ENCODE results near the gene ARHGEF26.

The ARHGEF26 gene

DNA sequence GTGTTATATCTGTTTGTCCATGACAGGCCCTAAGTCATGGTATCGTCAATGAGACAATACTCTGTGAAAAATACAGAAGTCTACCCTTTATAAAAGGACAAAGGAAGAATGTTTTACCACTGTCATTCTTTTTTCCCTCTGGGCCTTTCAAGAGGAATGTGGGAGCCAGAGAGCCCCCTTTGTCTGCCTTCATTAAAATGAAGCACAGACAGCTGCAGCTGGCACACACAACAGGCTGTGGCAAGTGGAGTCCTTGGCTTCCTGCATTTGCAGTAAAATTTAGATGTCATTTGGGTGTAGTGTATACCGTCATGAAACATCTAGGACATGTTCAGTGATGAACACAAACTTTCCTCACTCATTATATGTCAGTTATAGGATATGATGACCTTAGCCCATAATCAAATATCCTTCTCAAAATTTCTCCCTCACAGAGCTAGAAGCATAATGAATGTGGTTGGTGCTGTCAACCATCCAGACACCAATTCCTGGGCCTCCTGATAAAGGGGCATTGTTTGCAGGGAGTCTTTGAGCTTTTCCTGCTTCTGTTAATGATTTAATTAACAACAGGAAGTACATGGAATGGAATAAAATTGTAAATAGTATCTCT lies 126.7 kb downstream of the ARHGEF26 start:
- DNase-seq = no peak
- TF ChIP-seq GATA1 (IDR thresholded peaks at IDR 0.05; ENCODE audit: low read depth, low read length) (no peak), POLR2A (IDR thresholded peaks at IDR 0.05; ENCODE audit: low read length) (no peak)

DNA sequence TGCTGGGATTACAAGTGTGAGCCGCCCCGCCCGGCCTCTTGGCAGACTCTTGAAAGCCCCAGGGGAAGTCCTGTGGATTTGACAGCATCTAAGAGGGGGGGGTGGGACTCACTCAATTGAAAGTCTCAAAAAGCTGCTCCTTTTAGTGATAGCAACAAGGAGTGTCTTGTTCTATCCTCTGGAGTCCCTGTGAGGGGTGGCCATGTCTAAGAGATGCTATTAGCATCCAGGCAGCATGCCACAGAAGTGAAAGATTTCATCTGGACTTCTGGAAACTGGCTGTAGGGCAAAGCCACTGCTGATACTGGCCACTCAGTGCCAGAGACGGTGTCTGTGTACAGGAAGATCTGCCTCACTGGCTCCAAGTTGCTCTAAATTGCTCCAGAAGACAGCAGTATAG lies 129.1 kb downstream of the ARHGEF26 start:
- no peak for DNase-seq
- TF ChIP-seq POLR2A (IDR thresholded peaks at IDR 0.05; ENCODE audit: low read length) (no peak), GATA1 (IDR thresholded peaks at IDR 0.05; ENCODE audit: low read depth, low read length) (no peak)

DNA sequence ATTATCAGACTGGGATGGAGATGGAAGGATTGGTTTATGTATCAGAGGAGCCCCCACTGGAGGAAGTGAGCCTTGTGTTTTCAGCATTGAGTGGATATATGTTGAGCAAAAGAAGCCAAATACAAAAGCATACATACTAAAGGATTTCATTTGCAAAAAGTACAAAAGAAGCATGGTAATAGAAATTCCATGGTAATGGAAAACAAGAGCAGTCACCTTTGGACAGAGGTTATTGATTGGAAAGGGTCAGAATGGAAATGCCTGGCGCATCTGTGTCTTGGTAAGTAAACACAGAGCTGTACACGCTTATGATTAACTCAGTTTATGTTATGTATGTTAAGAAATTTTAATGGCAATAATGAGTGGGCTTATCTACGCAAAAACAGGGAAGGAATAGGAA lies 130.4 kb downstream of the ARHGEF26 start:
- no peak for DNase-seq
- TF ChIP-seq POLR2A (IDR thresholded peaks at IDR 0.05; ENCODE audit: low read length) = no peak
- TF ChIP-seq GATA1 (IDR thresholded peaks at IDR 0.05; ENCODE audit: low read depth, low read length) = no peak

DNA sequence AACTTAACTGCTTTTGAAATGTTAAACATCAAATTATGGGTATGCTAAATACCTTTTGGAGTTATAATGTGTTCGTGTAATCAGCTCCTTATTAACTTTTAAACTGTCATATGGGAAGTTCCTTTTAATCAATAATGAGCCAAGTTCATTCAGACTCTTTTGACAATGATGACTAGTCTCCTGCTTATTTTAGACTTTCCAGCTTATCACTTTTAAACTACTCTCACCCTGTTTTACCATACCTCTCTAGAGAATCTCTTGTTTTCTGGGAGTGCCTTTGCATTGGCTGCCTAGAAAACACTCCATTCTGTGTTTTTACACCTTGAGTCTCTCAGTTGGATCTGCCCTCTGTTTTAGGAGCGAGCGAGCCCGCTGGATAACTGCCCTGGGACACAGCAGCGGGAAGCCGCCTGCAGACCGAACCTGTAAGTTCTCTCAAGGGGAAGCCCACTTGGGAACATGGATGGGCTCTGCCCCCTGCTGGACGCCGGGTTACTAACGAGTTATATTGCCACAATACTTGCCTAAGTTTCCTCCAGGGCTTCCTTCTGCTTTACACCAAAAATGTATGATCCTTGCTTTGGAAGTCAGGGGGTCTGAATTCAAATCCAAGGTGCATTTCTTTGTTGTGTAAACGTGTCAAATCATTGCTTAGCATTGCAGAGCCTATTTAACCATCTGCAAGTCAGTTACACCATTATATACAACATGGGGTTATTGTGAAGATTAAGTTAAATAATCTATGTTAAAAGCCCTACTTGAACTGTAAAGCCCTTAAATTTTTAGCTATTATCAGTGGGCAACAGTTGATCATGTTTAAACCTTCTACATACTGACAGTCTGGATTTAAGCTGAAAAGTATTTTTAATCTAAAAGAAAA lies 131.8 kb downstream of the ARHGEF26 start:
- TF ChIP-seq POLR2A (IDR thresholded peaks at IDR 0.05; ENCODE audit: low read length) (no peak), GATA1 (IDR thresholded peaks at IDR 0.05; ENCODE audit: low read depth, low read length) (no peak)
- peak; percentile 81 to 86 for DNase-seq

DNA sequence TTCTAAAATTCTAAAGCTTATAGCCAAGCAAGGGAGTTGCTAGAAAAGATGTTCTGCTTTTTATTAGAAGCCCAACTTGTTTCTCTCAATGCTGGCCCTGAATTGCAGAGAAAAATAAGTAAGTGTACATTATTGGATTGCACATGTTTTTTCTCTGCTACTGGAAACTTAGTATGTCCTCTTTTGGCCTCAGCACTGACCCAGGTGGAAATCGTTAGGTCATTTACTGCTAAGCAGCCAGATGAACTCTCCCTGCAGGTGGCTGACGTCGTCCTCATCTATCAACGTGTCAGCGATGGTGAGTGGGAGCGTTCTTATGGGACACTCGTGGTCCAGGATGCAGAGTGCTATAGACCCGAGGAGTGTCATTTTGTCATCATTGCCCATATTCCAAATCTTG lies 133.3 kb downstream of the ARHGEF26 start:
- no peak for DNase-seq
- TF ChIP-seq POLR2A (IDR thresholded peaks at IDR 0.05; ENCODE audit: low read length) = no peak
- no peak for TF ChIP-seq GATA1 (IDR thresholded peaks at IDR 0.05; ENCODE audit: low read depth, low read length)

DNA sequence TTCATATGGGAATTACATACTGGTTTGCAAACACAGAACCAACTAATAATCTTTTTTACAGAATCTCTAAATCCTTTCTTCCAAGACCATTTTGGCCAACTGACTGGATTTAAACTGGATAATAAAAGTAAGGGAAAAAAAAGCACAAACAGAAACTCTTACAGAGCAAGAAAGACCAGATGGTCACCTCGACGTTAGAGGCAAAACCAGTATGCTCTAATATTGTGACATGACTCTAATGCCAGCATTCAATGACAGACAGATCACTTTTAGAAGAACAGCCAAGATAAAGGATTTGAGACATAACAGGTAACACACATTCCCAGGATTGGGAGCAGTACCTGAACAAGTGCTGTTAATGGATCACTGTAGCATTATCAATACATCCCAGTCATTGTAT lies 152.2 kb downstream of the ARHGEF26 start:
- TF ChIP-seq GATA1 (IDR thresholded peaks at IDR 0.05; ENCODE audit: low read depth, low read length) (no peak), POLR2A (IDR thresholded peaks at IDR 0.05; ENCODE audit: low read length) (no peak)

DNA sequence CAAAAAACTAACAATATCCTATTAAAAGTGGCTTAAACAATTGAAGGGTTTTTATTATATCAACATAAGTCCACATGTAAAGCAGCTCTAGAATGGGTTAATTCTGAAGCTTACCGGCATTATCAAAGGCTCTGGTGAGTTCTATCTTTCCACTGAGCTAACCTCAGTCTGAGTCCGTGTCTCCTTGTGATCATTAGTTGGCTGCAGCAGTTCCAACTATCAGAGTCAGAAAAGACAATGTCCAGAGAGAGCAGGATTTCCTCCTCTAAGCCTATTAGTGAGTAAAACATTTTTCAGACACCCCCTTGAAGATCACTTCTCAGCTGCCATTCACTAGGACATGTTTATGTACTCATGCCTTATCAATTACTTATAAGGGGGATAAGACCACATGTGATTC lies 153.2 kb downstream of the ARHGEF26 start:
- DNase-seq = peak in 1 of 2 experiments; percentile 27
- TF ChIP-seq GATA1 (IDR thresholded peaks at IDR 0.05; ENCODE audit: low read depth, low read length) (no peak), POLR2A (IDR thresholded peaks at IDR 0.05; ENCODE audit: low read length) (no peak)

More for the DNA sequence above, 152.2 kb downstream of the ARHGEF26 start:
- no peak for DNase-seq

DNA sequence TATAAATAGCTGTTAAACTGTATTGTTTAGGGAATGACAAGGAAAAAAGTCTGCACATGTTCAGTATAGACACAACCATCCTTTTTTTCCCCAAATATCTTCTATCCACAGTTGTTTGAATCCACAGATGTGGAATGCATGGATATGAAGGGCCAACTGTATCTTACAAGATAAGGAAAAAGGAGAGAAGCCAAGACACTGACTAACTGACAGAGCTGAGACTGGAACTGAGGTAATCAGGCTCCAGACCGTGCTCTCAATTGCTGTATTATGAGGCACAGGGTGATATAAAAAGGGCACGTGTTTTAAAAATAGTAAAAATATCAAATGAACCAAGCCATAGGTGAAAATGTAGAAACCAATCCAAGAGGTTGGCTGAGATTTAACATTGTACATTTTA lies 154.1 kb downstream of the ARHGEF26 start:
- DNase-seq = peak; percentile 48 to 78
- no peak for TF ChIP-seq POLR2A (IDR thresholded peaks at IDR 0.05; ENCODE audit: low read length)
- no peak for TF ChIP-seq GATA1 (IDR thresholded peaks at IDR 0.05; ENCODE audit: low read depth, low read length)

DNA sequence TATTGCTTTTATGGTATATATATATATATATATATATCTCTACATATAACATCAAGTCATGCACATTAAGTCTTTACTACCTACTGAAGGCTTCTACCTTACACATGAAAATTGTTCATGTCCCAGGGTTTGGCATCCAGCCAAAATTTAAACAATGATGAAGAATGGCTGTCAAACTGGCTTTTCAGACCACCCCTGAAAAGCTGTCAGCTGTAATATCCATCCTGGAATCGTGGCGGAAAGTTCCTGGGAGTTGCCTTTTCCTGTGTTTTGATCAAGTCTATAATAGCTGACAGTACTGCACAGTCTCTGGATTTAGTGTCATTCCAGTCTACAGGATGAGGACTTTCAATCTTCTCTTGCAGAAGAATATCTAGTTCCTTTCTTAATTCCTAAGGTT lies 154.8 kb downstream of the ARHGEF26 start:
- DNase-seq = peak; percentile 28 to 29
- TF ChIP-seq GATA1 (IDR thresholded peaks at IDR 0.05; ENCODE audit: low read depth, low read length) (no peak), POLR2A (IDR thresholded peaks at IDR 0.05; ENCODE audit: low read length) (no peak)

DNA sequence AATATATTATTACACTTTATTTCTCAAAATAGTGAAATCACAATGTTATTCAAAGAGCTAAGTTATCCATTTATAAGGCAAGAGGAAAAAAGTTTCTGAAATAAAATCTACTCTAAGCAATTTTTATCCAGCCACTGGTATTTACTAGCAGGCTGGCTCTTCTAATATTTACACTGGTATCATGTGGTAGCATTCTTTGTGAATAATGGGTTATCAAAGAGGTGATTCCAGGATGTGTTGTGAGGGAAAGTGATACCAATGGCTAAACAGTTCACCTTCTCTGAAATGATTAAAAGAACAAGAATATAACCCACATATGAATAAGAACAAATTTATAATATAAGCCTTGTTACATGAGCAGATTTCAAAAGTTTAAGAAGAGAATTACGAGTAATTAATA lies 159.0 kb downstream of the ARHGEF26 start:
- TF ChIP-seq POLR2A (IDR thresholded peaks at IDR 0.05; ENCODE audit: low read length) = no peak
- no peak for TF ChIP-seq GATA1 (IDR thresholded peaks at IDR 0.05; ENCODE audit: low read depth, low read length)
- DNase-seq = no peak

DNA sequence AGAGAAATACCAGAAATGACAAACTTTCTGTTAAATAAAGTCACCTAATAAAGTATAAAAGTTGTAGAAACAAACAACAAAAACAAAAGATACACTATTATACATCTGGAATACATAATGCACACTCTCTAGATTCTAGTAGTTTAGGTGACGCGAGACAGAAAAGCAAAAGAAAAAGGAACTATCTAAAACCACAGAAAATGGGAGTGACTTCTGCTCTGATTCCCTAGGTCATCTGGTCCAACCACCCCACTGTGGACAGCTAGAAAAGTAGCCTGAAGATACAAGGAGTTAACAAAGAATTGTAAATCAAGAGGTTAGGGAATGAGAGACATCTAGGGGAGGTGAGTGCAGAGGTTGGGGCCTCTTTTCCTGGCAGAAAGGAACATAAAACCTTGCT lies 164.0 kb downstream of the ARHGEF26 start:
- no peak for DNase-seq
- no peak for TF ChIP-seq GATA1 (IDR thresholded peaks at IDR 0.05; ENCODE audit: low read depth, low read length)
- TF ChIP-seq POLR2A (IDR thresholded peaks at IDR 0.05; ENCODE audit: low read length) = no peak

DNA sequence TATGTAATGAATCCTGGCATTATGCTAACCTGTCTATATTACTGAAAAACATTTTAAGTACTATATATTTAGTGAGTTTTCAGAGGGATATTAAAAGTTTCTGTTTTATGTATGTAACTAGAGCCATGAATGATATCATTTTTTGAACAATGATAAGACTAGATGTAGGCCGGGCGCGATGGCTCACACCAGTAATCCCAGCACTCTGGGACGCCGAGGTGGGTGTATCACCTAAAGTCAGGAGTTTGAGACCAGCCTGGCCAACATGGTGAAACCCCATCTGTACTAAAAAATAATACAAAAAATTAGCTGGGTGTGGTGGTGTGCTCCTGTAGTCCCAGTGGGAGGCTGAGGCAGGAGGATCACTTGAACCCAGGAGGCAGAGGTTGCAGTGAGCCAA lies 169.0 kb downstream of the ARHGEF26 start:
- no peak for TF ChIP-seq POLR2A (IDR thresholded peaks at IDR 0.05; ENCODE audit: low read length)
- no peak for TF ChIP-seq GATA1 (IDR thresholded peaks at IDR 0.05; ENCODE audit: low read depth, low read length)

DNA sequence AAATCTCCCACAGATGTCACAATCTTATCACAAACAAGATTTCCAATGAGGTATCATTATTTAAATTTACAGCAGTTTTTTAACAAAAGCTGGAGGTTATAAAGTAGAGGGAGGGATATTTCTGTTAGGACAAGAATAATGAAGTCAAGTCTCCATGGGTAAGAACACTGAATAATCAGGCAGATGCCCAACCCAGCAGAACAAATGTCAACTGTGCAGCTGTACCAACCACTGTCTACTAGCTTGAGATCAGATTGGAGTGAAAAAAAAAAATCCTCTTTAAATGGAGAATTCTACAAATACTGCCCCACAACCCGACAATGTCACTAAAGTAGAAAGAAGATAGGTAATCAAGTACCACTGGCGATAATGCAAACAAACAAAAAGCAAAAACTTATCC lies 172.8 kb downstream of the ARHGEF26 start:
- TF ChIP-seq POLR2A (IDR thresholded peaks at IDR 0.05; ENCODE audit: low read length) = no peak
- TF ChIP-seq GATA1 (IDR thresholded peaks at IDR 0.05; ENCODE audit: low read depth, low read length) = no peak
- no peak for DNase-seq

More for the DNA sequence above, 169.0 kb downstream of the ARHGEF26 start:
- DNase-seq = no peak

DNA sequence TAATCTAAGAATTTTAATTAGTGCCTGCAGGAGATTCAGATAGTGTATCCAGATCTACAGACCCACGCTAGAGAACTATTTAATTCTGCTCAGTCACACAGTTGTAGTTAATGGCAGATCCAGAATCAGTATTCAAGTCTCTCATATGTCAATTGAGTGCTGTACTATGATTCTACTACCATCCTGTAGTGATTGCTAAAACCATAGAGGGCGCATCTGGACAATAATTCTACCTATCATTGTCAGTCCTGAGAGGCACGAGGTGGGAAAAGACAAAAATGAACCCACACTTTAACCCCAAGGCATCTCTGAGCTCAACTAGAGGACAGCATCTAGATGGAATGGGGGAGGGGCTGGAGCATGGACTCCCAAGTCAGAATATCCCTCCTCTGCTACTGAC lies 180.4 kb downstream of the ARHGEF26 start:
- TF ChIP-seq POLR2A (IDR thresholded peaks at IDR 0.05; ENCODE audit: low read length) = no peak
- no peak for TF ChIP-seq GATA1 (IDR thresholded peaks at IDR 0.05; ENCODE audit: low read depth, low read length)
- DNase-seq = no peak
